GM12878 (cell line): ENCODE data around the gene ADAMTSL1.

Source experiments
- CREM ChIP-seq: IDR thresholded peaks from 2 replicates; pipeline ENCODE4 v1.6.1; 2014; ENCODE audit warnings: antibody characterized with exemption, low read depth
- FOXK2 ChIP-seq: fragments of 450-650 bp; IDR thresholded peaks from 2 replicates; pipeline ENCODE4 v1.6.1; 2017; ENCODE audit warnings: mild to moderate bottlenecking, moderate library complexity
- RCOR1 ChIP-seq: conservative IDR thresholded peaks from 2 replicates; pipeline ENCODE4 v1.6.1; 2012; ENCODE audit warnings: low read depth, low read length, improper control_type of control experiment
- USF1 ChIP-seq: IDR thresholded peaks from 2 replicates; pipeline ENCODE4 v1.6.1; 2011; ENCODE audit warnings: borderline replicate concordance, low read depth, mild to moderate bottlenecking, moderate library complexity, mixed read lengths, low read length; ENCODE audit not compliant: insufficient read depth; ENCODE audit errors: extremely low read length
- TF ChIP-seq, protein P1 (sequence below), 3 experiments: IDR thresholded peaks in 2 of 3; conservative IDR thresholded peaks in 1 of 3; 2 replicates each; pipeline ENCODE4 v1.5.1; 2011; ENCODE audit warnings: low read depth in 3 of 3, low read length in 3 of 3, mild to moderate bottlenecking in 3 of 3, control low read depth in 2 of 3, moderate library complexity in 2 of 3, inconsistent platforms in 1 of 3, mixed read lengths in 1 of 3; ENCODE audit not compliant: control insufficient read depth in 2 of 3, insufficient read depth in 1 of 3; ENCODE audit errors: extremely low read depth in 1 of 3

DNA sequence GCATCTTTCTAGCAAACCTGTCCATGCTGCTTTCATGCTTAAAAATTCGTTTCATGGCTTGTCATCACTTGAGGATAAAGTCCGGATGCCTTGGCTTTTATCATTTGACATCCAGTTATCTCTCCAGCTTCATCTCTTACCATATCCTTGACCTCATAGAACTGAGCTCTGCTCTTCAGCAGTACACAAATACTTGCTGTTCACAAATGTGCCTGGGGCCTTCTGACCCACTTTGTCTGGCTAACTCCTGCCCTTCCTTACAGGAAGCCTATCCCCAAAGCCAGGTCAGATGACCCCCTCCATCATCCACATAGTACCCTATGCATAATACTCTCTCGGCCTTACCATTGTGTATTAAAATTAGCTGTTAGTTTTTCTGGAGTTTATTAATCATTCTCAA, 310.0 kb downstream of the ADAMTSL1 start:
- TF ChIP-seq FOXK2, result no peak
- no peak for TF ChIP-seq RCOR1
- TF ChIP-seq, protein P1, sequence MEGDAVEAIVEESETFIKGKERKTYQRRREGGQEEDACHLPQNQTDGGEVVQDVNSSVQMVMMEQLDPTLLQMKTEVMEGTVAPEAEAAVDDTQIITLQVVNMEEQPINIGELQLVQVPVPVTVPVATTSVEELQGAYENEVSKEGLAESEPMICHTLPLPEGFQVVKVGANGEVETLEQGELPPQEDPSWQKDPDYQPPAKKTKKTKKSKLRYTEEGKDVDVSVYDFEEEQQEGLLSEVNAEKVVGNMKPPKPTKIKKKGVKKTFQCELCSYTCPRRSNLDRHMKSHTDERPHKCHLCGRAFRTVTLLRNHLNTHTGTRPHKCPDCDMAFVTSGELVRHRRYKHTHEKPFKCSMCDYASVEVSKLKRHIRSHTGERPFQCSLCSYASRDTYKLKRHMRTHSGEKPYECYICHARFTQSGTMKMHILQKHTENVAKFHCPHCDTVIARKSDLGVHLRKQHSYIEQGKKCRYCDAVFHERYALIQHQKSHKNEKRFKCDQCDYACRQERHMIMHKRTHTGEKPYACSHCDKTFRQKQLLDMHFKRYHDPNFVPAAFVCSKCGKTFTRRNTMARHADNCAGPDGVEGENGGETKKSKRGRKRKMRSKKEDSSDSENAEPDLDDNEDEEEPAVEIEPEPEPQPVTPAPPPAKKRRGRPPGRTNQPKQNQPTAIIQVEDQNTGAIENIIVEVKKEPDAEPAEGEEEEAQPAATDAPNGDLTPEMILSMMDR (IDR thresholded peaks at IDR 0.05 in 2 of 3, conservative IDR thresholded peaks at IDR 0.05 in 1 of 3; ENCODE audit: control insufficient read depth in 2 of 3, extremely low read depth in 1 of 3, insufficient read depth in 1 of 3, low read depth in 3 of 3, low read length in 3 of 3), result no peak
- TF ChIP-seq USF1, result no peak
- TF ChIP-seq CREM, result no peak
